HG02870 (cell line): ENCODE data around the gene KAT8.
A peak's percentile ranks its signal among the peaks of the same experiment; 100 is the strongest.
"Not testable (repeated sequence)": the region's sequence is repeated elsewhere in the genome, so short reads cannot be mapped to it uniquely, and the experiment has no call there.

ENCODE experiments used
- ATAC-seq: cut with Tn5 transposase; IDR thresholded peaks from one replicate; pipeline ENCODE4 v1.9.1; 2021; ENCODE audit warnings: mild to moderate bottlenecking, moderate library complexity; ENCODE audit not compliant: unreplicated experiment

The KAT8 gene

GRCh38 chr16:31083556-31083955, 33.9 kb upstream of the KAT8 start:
- no peak for ATAC-seq

DNA sequence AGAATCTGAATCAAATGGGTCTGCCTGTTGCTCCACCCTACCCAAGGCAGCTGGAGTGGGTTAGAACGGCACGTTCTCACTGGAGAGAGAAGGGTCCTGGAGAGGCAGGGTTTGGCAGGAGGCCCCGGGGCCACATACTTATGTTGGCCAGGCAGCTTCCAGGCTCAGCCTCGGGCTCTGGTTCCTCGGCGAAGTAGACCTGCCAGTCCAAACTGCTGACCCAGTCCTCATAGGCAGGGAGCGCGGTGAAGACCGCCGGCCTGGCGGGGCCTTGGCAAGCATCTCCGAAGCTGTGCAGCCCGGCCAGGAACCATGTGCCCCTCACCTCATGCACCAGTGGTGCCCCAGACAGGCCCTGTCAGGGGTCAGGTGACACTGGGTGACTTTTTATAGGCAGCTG, 33.5 kb upstream of the KAT8 start:
- no peak for ATAC-seq

GRCh38 chr16:31084584-31085302, 32.7 kb upstream of the KAT8 start:
- ATAC-seq, result no peak

DNA sequence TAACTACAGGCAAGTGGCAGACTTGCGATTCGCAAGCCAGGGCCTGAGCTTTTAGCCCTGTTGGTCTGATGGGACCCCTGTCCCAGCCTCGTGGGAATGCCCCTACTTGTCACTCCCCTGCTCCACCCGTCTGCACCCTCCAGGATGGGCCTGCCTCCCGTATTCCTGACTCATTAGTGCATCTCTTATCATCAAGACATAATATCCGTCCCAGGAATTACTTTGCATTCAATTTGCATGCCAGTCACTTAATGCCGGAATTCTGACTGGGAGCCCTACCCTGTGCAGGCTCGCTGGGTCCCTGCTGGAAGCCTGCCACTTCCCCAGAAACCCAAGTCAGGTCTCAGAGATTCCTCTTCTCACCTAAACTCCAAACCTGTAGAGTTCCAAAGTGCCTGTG, 32.1 kb upstream of the KAT8 start:
- ATAC-seq, result no peak

DNA sequence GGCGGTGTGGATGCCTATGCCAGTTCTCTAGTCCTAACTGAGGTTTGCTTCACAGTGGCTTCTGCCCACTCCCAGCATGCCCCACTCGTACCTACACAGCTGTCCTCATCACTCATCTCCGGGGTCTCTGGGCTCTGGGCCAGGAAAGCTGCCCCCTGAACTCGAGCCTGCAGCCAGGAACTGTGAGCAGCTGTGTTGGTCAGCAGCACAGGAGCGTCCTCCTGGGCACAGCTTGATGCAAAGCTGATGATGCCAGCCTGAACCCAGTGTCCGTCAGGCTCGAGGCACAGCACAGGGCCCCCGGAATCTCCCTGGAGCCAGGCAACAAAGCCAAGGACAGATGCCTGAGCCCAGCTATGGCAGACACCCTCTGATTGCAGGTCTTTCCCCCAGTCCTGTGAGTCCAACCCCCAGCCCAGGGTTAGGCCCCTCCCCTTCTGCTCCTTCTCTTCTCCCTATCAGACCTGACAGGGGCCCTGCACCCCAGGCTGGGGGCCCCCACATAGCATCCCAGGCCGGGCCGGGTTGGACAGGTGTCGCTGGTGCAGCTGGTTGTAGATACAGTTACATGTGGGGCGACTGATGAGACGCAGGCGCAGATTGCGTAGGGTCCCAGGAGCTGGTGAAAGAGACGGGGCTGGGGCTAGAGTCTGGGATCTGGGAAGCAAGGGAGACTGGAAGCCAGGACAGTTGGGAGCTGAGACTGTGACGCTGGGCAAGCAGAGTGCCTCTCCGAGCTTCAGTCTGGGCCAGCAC, 31.4 kb upstream of the KAT8 start:
- no peak for ATAC-seq

- no peak for ATAC-seq
These were observed 30.9 kb upstream of the KAT8 start for GRCh38 chr16:31086629-31086906.

DNA sequence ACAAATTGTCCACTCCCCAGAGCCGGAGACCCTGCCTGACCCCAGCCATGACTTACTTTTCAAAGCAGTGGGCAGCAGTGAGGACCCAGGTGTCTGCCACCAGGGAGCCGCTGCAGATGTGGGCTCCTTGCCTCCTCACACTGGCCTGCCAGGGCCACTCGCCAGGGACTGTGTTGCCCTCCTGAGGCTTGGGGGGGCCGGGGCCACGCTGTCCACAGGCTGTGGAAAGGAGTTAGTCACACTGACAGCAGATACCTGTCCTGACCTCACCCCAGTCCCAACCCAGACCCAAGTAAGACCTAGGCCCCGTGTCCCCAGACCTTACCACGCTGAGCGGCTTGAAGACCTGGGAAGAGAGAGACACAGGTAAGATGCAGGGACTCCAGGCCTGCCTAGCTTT, 30.0 kb upstream of the KAT8 start:
- ATAC-seq, result no peak

- ATAC-seq, result no peak
These were observed 29.5 kb upstream of the KAT8 start for GRCh38 chr16:31087971-31088370.

- no peak for ATAC-seq
These were observed 28.8 kb upstream of the KAT8 start, which contains the start of gene PRSS53 for GRCh38 chr16:31088459-31089183. PRSS53 (minus strand) TSS chr16:31088943; CDS start chr16:31088809, 134 bp downstream.

DNA sequence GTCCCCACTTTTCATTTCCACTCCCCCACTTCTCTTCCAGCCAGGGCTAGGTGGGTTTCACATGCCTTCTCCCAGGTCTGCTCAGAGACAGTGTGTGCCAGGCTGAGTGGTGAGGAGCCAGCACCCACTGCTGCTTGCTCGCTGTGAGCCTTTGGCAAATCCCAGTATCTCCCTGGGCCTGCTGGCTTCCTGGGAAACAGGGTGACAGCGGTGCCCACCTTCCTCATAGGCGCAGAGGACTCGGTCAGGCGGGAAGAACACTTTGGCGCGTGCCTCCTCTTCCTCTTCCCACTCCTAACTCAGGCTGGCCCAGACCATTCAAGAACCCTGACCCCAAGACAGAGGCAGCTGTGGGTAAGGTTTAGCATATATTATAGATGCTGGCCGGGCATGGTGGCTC, 28.3 kb upstream of the KAT8 start:
- ATAC-seq, result no peak

DNA sequence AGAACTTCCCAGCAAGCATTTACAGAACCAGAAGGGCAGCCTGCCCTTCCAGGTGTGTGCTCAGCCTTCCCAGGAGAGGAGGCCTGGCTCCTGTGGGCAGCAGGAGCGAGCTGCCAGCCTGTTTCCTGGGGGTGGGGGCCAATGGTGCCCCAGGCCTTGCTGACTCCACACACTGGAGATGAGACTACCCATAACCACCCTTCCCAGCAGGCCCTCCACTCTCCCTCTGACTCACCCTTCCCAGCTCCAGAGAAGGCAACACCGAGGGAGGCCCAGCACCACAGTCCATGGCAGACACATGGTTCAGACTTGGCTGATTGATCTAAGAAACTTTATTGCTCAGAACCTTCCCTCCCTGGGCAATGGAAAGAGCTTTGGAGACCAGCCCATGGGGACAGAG, 26.9 kb upstream of the KAT8 start:
- ATAC-seq, result no peak

GRCh38 chr16:31092330-31092729, 25.1 kb upstream of the KAT8 start:
- no peak for ATAC-seq

DNA sequence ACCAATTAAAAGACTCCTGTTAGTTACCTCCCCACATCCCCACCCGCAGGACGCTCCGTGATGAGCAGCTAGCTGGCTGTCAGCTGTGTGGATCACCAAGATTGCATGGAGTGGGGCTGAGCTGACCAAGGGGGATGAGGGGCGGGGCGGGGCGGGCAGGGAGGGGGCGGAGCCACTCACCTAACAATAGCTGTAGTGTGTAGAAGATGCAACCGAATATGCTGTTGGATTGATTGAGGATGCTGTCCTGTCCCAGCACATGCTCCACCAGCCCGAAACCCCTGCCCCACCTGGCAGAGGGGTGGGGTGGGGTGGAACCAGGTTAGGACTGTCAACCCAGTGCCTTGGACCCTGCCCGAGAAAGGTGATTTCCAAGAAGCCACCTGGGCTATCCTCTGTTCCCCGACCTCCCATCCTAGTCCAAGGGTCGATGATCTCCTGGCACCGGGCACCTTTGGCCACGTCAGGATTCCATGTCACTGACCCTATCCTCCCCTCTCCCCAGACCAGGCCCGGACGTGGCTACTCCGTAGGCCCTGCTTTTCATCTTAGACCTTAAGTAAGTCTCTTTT, 24.2 kb upstream of the KAT8 start:
- ATAC-seq, result no peak

DNA sequence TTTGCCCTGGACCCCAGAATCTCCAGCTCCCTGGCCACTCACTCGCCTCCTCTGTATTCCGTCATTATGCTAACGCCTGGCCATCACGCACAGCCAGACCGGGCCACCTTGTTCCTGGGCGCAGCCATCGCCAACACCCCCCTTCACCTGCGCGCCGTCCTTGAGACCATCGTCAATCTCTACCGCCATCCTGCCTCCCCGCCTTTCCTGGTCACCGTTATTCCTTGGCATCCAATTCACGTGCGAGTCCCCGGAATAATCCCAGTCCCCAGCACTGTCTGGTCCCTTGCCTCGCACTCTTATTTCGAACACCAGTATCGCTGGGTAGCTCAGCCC, 23.4 kb upstream of the KAT8 start:
- ATAC-seq, result no peak

- peak; percentile 78 for ATAC-seq
These were observed 22.9 kb upstream of the KAT8 start, which contains the start of gene VKORC1 for GRCh38 chr16:31094424-31095120. VKORC1 (minus strand) TSS chr16:31094797; CDS start chr16:31094729, 68 bp downstream.

DNA sequence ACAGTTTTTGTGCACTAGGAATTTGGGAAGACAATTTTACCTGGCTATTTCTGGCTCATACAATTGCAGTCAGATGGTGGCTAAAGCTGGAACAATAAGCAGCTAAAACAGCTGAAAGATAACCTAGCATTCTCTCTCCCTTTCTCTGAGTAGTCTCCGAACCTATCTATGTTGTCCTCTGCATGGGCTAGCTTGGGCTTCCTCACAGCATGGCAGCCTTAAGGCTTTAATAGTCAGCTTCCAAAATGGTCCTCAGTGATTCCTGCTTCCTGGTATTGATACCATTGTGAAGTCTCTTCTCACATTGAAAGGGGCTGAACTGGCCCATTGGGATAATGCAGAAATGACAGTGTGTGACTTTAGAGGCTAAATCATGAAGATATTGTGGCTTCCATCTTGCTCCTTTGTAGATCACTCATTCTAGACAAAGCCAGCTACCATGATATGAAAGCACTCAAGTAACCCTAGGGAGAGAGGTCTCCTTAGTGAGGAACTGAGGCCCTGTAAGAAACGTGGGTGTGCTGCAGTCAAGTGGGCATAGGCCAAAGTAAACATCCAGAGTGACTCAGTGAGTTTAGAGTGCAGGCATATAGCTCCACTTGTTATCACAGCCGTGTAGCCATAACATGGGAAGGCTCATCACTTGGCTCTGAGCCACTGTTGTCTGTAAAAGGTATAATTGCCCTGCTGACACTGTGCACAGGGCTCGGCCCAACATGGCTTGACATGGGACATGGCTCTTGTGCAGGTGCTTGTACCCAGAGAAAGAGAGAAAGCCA, 17.4 kb upstream of the KAT8 start:
- no peak for ATAC-seq

DNA sequence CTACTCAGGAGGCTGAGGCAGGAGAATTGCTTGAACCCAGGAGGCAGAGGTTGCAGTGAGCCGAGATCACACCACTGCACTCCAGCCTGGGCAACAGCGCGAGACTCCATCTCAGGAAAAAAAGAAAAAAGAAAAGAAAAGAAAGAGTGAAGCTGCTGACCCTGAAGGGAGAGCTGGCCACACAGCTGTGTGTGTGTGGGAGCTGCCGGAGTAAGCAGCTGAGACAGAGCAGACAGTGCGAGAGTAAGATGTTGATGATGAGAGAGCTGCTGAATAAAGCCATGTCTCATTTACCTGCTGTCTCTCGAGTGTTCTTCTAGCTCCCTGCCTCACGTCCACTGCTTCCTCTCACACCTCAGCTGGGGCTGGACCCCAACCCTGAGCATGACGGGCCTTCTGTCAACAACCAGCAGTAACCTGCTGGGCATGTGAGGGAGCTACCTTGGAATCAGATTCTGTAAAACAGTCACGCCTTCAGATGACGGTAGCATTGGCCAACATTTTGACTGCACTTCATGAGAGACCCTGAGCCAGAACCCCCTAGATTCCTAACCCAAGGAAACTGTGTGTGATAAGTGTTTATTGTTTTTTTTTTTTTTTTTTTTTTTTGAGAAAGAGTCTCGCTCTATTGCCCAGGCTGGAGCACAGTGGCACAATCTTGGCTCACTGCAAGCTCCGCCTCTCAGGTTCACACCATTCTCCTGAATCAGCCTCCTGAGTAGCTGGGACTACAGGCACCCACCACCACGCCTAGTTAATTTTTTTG, 16.4 kb upstream of the KAT8 start:
- ATAC-seq, result not testable (repeated sequence)

DNA sequence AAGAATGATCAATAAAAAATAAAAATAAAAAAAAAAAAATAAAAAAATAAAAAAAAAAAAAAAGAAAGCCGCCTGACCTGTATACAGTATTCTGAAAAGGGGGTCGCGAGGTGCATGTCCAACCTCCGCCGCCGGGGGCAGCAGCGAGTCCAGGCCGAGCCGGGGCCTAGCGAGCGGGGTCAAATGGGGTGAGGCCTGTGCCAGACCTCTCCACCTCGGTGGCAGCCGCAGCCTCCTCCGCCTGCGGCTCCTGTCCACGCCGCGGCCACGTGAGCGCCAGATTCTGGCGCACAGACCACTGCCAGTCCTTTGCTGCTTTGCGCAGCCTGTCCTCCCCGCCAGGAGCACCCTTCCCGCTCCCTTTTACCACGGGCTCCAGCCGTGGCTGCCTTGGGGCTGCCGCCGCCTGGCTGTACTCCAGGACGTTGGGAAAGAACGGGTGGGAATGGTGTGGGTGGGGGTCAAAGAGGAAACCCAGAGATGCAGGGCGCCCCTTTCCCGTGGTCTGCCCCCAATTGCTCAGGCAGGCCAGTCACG, 11.7 kb upstream of the KAT8 start:
- ATAC-seq, result no peak
